Uterus (tissue), 2 donors: ENCODE results near the gene FBLN2.

Experiments
- CTCF ChIP-seq, 4 experiments: fragments of 200-600 bp in 2 of 4; fragments of 450-650 bp in 2 of 4; sonication (generic) in 2 of 4; IDR thresholded peaks; one replicate each; pipeline ENCODE4 v1.5.1; 2016 to 2019; ENCODE audit warnings: antibody characterized with exemption in 4 of 4, mild to moderate bottlenecking in 2 of 4, moderate library complexity in 1 of 4
- POLR2A ChIP-seq, 2 donors: fragments of 450-650 bp; IDR thresholded peaks; one replicate each; pipeline ENCODE4 v1.6.1; 2016; ENCODE audit warnings: antibody characterized with exemption in 2 of 2, mild to moderate bottlenecking in 1 of 2, moderate library complexity in 1 of 2

GRCh38 chr3:13508496-13508895 is 40.4 kb upstream of the FBLN2 start:
- no peak for TF ChIP-seq CTCF (IDR thresholded peaks at IDR 0.05)
- TF ChIP-seq POLR2A (IDR thresholded peaks at IDR 0.05), result no peak
